NCI-H1436 treated with DMSO at 0.1 percent for 48 hours (cell line): Measurements from ENCODE around the gene PAIP2B.
"Not testable (repeated sequence)": the region's sequence is repeated elsewhere in the genome, so short reads cannot be mapped to it uniquely, and the experiment has no call there.

Experiments
- DNase-seq: peaks from one replicate; lab custom pipeline; 2025; lab: John Stamatoyannopoulos, UW

PAIP2B gene

DNA sequence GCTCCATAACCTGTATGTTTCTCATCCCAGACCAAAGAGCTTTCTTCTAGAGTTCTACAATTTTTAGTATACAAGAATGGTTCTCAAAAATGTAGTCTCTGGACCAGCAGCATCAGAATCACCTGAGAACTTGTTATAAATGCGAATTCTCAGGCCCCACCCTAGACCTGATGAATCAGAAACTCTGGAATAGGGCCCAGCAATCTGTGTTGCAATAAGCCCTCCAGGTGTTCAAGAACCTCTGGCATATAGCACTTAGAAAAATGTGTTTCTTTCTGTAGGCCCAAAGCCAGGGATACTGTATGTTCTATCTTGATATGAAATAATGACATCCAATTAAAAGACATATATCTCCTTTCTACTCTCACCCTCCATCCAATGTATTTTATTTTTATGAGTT lies 10.4 kb downstream of the PAIP2B start:
- no peak for DNase-seq

DNA sequence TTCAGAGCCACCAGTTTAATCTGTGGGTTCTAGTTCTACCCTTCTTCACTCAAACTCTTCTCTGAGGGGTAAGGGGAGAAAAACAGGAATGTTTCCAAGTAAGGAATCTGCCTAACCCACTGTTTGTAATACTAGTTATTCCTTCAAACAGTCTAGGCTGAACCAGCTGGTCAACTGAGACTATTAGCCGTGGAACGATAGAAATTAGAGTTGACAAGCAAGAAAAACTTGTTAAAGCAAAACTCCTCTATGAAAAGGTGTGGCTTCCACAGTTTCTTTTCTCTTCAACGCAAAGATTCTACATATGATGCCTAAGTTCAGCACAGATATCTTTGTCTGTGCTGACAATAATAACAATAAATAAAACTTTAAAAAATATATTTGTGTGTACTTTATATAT lies 11.5 kb downstream of the PAIP2B start:
- no peak for DNase-seq

DNA sequence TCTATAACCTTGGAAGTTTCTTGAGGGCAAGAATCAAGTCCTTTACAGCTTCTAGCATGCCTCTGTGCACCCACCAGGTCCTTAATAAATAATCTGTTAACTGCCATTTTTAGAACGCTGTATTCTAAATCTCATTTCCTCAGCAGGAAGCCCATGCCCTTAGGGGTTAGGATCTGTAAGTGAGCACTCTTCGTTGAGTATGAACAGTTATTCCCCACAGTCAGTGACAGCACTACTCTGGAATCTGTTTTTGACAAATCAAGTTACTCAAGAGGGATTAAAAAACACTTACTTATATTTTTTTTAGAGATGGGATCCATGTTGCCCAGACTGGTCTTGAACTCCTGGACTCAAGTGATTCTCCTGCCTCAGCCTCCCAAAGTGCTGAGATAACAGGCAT lies 14.6 kb downstream of the PAIP2B start:
- no peak for DNase-seq

DNA sequence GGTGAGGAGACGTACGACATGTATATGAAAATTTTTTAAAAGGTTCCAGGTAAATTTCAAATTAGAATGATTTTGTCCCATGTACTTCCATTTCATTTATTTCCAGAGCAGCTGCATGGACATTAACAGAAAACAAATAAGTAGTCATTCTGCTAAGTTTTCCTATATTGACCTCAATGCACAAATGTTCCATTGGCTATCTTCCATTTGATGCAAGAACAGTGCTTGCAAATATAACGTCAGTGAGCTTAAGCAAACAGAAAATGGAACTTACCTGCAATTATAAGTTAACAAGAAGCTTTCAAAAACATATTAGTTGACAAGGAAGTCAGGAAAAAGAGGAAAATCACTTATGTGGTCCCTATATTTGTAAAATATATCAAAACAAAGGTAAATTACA lies 16.6 kb downstream of the PAIP2B start:
- DNase-seq, result no peak

DNA sequence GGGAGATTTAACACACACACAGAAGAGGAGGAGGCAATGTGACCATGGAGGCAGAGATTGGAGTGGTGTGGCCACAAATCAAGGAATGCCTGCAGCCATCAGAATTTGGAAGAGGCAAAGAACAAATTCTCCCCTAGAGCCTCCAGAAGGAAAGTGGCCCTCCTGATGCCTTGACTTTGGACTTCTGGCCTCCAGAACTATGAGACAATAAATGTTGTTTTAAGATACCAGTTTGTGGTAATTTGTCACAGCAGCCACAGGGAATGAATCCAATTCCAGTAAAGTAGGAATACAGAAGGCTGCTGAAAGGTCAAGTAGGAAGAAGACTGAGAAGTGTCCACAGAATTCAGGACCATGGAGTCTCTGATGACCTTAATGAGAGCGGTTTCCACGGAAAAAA lies 18.1 kb downstream of the PAIP2B start:
- DNase-seq, result no peak

DNA sequence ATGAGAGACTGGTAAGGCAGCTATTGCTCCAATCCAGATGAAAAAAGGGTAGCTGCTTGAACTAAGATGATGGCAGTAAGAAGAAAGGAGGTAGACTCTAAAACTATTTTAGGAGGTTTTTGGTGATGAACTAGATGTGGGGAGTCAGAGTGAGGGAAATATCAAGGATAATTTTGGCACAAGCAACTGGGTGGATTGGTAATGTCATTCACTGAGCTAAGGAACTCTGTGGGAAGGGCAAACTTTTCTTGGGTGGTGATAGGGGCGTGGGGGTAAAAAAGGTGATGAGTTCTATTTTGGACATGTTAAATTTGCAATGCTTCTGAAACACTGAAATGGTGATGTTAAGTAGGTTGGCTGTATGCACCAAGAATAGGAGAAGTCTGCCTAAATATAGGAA lies 19.3 kb downstream of the PAIP2B start:
- DNase-seq, result no peak

DNA sequence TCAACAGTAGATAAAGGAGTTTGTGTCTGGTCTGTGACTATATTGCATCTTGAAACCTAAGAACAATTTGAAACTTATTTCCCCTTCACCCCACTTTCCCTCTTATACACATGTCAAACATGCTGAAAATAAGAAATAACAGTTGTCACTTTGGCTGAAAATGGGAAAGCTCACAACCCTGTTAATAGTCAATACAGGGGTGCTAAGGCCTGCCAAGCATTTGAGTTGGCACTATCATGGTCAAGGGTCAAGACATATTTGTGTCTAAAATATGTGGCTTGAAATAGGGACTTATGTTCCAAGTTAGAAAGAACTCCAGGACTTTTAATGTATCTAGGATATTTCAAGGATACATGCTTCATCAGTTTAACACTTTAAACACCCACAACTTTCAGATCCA lies 20.6 kb downstream of the PAIP2B start:
- no peak for DNase-seq

DNA sequence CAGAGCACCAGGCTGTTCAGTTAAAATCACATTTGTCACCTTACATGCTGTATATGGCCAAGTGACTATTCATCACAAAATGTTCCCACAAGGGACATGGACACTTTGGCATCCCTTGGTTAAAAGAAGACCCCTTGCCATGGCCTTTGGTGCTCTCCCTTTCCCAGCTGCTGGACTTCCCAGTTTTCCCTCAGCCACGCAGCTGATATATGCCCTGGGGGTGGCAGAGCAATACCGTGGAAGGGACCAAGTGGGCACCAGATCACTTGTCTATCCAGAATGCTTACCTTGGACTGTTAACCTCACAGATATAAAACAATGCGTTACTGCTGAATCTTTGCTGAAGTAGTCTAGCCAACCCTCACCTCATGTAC lies 35.3 kb downstream of the PAIP2B start:
- DNase-seq, result no peak

DNA sequence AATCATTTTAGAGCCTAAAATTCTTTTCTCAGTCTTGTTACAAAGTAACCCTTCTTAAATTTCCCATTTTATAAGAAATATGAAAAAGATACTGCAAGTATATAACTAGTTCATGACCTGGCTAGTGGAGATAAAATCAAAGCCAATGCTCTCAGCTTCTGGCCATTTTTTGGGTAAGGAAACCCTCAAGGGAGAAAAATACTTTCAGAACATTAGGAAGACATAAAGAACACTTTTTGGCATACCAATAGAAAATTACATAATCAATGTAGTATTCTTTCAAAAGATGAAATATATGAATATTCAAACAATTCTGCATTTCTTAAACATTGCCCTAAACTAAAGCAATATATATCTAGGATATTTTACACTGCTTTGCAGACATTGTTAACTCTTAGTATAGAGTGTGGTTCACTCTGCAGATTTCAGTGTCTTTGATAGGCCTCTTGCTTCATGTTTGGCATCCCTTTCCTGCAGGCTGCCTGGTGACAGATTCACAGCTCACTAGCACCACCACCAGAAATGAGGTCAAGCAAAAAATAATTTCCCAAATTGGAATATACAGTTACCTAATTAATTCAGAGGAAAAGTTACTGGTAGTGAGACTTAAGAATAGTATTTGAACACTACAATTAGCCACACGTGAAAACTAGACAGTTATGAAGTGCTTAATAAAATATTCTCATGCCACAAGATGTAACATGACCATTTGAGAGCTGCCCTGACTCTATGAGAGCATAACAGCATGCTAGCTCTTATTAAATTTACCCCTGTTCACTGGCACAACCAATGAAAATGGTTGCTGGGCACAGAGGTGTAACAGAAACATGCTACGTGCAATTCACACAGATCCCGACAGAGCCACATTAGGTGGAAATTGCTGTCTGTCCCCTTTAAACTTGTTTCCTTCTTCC lies 36.0 kb downstream of the PAIP2B start:
- no peak for DNase-seq

DNA sequence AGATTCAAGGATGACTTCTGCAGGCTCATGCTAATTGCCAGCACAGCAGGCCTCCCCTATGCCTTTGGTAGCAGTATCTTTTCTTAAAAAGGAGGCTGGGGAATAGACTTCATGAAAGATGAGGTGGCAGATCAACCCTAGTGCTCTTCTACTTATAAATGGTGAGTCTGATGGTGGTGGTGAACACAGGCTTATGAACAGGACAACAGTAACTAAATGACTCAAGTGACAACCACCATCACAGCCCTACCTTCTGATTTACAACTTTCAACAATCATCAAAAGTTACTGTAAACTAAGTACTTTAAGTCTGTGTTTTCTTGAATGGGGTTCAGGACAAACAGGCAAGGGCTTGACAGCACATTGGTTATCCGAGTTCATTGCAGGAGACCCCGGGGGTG lies 39.3 kb downstream of the PAIP2B start:
- DNase-seq, result no peak

DNA sequence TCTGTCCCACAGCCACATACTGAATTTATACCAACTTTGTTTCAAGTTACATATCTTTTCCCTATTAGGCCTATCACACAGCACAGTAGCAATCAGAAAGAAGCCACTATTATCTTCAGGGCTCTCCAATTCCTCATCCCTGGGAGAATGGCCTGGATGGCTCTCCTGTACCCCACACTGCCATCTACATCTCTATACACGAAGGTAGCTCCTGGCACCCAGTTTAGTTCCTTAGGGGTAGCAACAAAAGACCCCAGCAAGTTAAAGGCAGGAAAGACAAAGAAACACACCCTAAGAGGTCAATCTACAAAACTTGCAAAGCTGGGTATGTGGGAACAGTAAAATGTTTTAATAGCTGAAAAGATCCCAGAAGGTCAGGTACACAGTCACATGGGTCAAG lies 39.9 kb downstream of the PAIP2B start:
- no peak for DNase-seq

DNA sequence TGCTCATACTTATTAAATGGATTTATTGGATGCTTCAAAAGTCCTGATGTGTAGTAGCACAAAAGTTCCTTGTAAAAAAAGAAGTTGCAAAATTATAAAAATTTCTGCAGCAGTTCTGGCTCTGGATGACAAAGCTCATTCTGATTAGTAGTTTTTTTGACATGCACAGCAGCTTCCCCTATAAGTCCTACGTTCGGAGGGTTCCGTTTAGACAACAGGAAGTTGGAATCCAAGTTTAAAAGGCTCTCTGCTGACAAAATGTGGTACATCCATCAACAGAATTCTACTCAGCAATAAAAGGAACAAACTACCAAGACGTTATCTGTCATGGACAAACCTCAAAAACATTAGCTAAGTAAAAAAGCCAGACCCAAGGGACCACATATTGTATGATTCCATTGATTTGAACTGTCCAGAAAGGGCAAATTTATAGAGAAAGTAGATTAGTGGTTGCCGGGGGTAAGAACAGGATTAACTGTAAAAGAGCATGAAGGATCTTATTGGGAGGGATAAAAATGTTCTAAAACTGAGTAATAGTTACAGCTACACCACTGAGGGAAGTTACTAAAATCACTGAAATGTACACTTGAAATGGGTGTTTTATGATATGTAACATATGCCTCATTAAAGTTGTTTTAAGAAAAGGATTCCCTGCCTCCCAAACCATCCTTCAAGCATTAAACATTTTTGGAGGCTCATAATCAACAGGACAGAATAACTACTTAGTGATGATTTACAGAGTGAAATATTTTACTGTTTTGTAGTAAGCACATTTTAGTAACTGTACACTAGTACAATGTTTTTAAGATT lies 43.4 kb downstream of the PAIP2B start:
- DNase-seq, result not testable (repeated sequence)

DNA sequence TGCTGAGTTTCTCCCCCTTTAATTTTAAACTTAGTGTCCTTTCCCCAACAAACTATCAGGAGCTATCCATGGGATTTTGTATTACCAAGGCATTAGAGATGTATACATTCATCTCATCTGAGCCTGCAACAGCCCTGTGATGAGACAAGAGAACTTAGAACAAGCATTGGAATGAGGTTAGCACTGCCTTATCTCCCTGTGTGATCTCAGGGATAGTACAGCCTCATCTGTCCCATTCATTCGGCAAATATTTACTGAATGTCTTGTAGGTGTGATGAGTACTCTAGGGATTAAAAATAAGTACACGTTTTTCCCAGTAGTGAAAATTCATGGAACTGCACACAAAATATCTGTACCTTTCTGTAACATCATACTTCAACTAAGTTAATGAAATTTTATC lies 45.6 kb downstream of the PAIP2B start:
- no peak for DNase-seq

DNA sequence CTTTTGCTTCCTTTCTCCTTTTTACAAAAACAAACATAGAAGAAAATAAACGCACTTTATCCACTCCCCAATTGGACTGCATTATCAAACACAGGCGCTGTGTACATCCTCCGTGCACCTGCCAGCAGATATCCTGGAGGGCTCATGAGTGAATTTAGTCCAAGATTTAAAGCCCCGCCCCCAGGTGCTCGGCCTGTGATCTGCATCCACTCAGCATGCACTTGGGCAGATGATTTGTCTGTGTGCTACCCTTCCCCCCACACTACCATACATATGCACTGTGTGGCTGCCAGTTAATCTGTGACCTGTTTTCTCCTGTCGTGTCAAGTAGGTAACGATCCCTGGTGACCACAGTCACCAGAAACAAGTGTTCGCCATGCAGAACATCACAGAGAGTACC lies 48.1 kb downstream of the PAIP2B start:
- DNase-seq, result peak; percentile 2

DNA sequence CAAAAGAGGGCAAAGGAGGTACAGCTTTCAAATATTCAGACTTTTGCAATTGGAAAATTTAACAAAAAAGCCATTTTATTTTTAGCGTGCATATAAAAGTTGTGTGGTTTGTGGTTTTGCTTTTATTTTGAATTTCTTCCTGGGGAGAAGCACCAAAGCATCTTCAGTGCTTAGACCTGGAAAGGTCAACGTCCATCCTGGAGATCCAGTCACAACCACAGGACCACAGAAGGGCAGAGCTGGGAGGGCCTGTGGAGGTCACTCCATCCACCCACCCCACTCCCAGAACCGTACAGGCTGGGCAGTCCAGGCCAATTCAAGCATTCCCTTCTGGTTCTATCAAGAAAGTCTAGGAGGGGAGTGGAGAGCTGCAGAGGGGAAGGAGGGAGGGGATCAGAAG lies 52.7 kb downstream of the PAIP2B start:
- DNase-seq, result no peak

DNA sequence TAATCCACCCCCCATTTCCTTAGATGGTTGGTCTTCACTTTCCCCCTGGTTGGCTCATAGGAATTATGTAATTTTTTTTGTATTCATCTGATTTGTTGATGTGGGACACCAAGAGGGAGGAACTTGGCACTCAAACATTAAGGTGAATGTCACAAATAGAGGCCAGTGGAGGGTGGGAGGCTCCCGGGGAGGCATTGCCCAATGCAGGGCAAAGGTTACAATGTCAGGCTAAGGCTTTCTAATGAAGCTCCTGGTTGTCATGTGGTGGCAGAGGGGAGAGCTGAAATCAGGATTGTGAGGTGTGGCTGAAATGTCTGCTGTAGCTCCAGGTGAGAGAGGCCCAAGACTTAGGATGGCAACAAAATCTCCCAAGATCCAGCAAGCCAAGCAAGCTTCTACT lies 53.8 kb downstream of the PAIP2B start:
- no peak for DNase-seq

DNA sequence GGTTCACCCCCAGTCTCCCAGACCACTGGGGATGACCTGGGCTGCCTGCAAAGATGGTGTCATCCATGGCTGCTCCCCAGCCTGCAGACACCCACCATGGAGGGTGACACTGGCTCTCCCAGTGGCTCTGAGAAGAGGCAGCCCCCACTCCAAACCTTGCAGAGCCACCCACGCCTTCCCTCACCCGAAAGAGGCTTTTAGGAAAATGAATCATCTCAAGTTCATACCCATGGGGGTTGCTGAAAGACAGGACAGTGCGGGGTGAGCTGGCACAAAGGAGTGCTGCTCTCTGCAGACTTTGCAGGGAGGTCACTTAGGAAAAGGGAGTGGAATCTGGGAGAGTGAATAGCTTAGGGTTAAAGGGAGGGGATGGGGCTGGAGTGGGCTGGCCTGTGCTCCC lies 60.1 kb downstream of the PAIP2B start:
- no peak for DNase-seq

DNA sequence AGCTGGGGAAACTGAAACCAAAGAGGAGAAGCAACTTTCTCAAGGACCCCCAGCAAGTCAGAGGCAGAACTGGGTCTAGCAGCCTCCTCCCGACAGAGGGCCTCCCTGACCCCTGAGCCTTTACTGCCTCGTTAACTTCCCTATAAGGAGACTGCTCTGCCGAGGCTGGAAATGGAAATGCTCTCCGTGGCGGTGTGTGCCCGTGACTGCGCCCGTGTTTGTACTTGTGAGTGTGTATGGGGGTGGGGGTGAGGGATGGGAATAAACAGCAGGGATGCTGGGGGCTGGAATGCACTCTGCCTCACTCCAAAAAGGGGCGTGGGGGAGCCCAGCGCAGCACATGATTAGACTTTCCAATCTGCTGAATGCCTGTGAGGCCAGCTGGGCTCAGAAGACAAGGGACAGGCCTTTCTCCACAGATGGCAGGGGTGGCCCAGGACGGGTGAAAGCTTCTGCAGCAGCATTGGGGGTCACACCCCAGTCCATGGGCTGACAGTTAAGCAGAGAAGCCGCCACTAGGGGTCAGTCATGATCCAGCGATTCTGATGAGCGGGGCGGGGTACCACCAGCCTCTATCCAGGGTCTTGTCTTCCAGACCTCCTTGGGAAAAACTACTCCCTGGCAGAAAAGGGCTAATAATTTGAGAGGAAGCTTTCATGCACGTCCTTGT lies 69.6 kb downstream of the PAIP2B start:
- DNase-seq, result no peak

DNA sequence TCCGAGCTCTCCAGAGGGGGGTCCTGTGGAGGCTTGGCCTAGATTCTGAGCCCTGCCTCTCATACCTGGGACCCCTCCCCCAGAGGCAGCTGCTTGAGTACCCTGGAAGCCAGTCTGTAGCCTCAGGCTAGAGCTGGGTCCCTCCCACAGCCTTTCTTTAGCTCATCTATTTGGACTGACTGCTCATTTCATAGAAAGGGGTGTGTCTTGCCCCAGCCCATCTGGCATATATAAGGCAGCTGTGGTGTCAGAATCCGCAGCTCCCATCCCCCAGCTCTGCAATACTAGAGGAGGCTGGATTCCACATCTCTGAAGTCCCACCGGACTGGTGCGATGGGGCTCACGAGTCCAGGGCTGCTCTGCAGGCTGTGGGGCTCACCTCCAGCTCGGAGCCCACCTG lies 70.3 kb downstream of the PAIP2B start:
- DNase-seq, result peak; percentile 8

DNA sequence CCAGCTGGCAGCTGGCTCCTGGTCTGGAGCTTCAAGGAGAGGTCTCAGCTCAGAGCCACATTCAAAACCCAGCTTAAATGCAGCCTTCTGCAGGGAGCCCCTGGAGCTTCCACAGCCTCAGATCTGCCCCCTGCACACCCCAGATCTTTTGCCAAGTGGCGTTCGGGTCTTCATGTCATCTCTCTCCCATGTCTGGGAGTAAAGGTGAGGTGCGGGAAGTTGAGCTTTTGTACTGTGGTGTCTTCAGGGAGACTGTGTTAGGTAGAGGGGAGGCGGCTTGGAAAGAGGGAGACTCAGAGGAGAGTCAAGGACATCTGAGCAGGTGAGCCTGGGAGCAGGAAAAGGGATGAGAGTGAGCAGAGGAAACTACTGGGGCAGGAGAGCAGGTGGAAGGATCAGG lies 71.1 kb downstream of the PAIP2B start:
- DNase-seq, result no peak

DNA sequence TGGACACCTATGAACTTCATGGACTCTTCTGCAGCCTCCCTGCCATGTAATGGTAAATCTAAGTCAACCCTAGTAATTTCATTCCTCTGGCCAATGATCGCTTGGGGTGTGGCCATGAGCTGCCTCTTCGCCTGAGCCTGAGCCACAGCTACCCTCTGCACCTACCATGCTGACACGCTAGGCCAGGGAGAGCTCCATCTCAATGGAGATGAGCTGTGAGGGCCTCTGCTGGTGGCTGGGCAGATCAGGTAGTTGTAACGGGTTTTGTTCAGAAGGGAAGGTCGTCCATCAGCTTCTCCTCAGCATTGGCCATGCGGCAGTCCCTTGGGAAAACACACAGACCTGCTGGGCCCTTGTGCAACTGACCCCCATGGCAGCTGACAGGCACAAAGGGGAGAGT lies 72.1 kb downstream of the PAIP2B start:
- no peak for DNase-seq

DNA sequence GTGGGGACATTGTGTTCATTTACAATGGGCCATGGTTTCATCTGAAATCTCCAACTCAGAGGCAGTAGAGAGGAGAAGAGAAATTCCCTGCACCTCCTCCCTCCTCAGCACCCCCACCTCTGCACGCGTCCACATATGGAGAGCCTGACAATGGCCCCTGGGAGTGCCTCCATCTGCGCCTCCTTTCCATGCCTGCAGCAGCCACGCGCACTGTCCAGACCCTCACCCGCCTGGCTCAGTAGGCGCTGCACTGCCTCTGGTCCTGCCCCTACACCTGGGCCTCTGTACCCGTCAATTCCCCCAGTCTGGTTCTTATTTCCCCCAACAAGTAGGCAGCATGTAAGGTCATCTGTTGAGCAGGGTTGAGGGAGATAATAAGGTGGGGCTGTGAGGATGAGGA lies 72.6 kb downstream of the PAIP2B start:
- no peak for DNase-seq
